ENCODE results near the gene MBNL1.

Gene MBNL1, protein sequence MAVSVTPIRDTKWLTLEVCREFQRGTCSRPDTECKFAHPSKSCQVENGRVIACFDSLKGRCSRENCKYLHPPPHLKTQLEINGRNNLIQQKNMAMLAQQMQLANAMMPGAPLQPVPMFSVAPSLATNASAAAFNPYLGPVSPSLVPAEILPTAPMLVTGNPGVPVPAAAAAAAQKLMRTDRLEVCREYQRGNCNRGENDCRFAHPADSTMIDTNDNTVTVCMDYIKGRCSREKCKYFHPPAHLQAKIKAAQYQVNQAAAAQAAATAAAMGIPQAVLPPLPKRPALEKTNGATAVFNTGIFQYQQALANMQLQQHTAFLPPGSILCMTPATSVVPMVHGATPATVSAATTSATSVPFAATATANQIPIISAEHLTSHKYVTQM

GRCh38 chr3:152268555-152269055 lies at the start of gene MBNL1:
MBNL1 (plus strand) TSS chr3:152268929; CDS start chr3:152300194, 31,265 bp downstream.
- DNase-seq = peak; percentile 79 to 96 (median 87)

GRCh38 chr3:152219216-152219615 lies 49.5 kb upstream of the MBNL1 start:
- no peak for DNase-seq

DNA sequence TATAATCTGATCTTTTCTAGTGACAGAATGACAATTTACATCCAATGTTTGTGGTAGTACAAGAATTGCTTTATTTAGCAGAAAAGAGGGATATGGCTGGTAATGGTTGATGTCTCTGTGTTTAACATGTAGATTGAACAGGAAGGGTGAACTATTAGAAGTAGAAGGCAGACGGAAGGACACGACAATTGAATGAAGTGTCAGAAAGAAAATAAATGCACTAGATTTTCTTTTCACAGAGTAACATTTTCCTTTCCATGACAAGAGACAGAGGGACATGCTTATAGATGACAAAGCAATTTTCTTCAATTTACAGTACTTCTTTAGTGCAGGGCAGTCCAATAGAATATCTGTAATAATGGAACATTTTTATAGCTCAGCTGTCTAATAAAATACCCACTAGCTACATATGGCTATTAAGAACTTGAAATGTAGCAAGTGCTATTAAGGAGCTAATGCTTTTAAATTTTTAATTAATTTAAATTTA lies 48.9 kb upstream of the MBNL1 start:
- no peak for DNase-seq

GRCh38 chr3:152222327-152222726 lies 46.4 kb upstream of the MBNL1 start:
- no peak for DNase-seq

- DNase-seq = peak in 1 of 6 experiments; percentile 6
Measured at GRCh38 chr3:152225201-152225600, 43.5 kb upstream of the MBNL1 start.

DNA sequence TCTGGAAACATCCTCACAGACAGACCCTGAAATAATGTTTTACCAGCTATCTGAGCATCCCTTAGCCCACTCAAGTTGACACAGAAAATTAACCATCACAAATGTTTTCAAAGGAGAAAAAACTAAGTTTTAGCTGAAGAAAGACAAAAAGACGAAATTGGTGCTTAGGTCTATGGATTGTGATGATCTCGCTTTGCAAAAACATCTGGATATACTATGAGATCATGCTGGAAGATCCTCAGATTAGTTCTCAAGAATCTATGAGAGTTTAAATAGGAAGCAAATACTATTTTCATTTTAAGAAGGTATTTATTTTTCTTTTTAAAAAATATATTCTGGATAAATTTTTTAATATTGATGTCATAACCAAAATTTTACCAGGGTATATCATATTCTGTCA lies 42.6 kb upstream of the MBNL1 start:
- DNase-seq = no peak

DNA sequence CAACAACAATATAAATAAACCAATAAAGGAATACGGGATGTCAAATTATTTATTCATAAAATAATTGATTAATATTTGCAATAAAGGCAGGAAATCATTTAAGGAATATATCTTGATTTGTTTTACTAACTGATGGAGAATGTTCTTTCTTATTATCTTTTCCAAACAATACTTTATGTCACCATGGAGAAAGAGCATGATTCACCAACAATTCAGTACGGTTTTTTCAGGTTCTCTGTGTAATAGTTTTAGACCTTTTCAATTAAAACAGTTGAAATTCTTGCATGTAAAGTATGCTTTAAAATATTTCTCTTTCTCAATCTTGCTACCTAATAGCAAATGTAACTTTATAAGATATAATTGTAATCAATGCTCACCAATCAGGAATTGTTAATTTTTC lies 41.7 kb upstream of the MBNL1 start:
- no peak for DNase-seq

DNA sequence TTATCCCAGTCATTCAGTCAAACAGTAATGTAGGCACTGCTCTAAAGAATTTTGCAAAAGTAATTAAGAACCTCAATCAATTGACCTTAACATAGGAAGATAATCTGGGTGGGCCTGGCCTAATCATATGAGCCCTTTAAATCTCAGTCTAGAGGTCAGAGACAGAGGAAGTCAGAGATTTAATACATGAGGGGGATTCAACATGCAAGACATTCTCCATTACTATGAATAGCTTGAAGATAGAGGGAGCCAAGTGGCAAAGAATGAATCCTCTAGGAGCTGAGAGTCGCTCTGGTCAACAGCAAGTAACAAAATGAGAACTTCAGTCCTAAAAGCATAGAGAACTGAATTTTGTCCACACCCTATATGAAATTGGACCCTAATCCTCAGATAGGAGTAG lies 39.0 kb upstream of the MBNL1 start:
- no peak for DNase-seq

GRCh38 chr3:152230370-152230769 lies 38.4 kb upstream of the MBNL1 start:
- DNase-seq = no peak

DNA sequence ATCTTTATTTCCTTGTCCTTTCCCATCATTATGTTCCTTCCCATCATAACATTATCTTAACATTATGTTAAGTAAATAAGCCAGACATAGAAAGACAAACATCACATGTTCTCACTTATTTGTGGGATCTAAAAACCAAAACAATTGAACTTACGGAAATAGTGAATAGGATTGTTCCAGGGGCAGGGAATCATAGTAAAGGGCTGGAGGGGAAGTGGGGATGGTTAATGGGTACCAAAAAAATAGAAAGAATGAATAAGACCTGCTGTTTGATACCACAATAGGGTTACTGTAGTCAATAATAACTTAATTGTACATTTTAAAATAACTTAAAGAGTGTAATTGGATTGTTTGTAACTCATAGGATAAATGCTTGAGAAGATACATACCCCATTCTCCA lies 36.7 kb upstream of the MBNL1 start:
- DNase-seq = no peak

- no peak for DNase-seq
Measured at GRCh38 chr3:152232679-152233078, 36.0 kb upstream of the MBNL1 start.

DNA sequence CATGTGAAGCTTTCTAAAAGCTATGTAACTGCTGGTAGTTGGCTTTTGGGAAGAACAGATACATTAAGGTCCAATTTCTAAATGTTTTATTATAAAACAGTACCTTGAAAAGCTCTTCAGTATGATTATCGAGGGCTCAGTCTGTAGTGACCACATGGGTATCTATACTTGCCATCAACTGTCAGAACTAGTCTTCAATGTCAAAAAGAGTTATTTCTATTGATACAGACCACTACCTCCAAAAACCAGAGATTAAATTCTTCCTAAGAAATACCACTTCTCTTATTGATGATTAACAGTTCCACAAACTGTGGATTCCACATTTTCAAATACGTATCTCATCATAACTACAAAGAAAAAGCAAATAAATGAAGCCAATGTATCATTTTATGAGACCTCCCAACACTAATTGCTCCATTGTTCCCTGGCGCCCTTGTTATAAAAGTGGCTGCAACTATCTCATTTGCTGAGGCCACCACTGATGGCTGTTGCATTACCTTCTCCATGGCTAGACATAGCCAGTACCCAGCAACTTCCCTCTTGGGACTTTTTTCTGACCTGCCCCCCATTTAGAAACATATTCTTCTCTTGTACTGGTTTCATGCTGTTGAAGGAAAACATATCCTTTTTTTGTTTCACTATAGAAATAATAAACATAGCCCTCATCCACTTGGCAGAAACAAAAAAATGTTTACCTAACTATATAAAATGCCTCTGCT lies 33.9 kb upstream of the MBNL1 start:
- DNase-seq = no peak

GRCh38 chr3:152235709-152236298 lies 32.9 kb upstream of the MBNL1 start:
- no peak for DNase-seq

GRCh38 chr3:152236716-152237115 lies 32.0 kb upstream of the MBNL1 start:
- DNase-seq = peak in 1 of 6 experiments; percentile 35

- DNase-seq = peak in 2 of 6 experiments; percentile 13 to 16
Measured at GRCh38 chr3:152241142-152242017, 27.3 kb upstream of the MBNL1 start.

DNA sequence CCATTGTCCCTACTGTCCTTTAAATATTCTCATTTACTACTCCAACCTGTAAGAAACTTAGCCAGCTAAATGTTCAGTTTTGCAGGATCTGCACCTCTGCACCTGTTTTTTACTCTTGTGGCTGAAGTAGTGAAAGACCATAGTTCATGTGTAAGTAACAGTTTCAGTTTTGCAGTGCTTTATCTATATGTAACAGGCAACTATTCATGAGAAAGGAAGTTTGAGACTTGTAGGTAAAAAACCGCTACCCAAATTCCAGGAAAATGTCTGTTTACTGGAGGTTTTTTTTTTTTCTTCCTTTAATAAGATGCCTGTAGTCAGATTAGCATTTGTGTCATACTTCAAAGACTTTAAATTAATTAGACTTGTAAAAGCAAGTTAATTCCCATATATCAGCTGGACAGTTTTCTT lies 25.4 kb upstream of the MBNL1 start:
- peak in 4 of 6 experiments; percentile 1 to 66 (median 46) for DNase-seq

- peak in 5 of 6 experiments; percentile 8 to 52 (median 22) for DNase-seq
Measured at GRCh38 chr3:152243721-152244516, 24.8 kb upstream of the MBNL1 start.

GRCh38 chr3:152244517-152244888 lies 24.2 kb upstream of the MBNL1 start:
- DNase-seq = no peak

DNA sequence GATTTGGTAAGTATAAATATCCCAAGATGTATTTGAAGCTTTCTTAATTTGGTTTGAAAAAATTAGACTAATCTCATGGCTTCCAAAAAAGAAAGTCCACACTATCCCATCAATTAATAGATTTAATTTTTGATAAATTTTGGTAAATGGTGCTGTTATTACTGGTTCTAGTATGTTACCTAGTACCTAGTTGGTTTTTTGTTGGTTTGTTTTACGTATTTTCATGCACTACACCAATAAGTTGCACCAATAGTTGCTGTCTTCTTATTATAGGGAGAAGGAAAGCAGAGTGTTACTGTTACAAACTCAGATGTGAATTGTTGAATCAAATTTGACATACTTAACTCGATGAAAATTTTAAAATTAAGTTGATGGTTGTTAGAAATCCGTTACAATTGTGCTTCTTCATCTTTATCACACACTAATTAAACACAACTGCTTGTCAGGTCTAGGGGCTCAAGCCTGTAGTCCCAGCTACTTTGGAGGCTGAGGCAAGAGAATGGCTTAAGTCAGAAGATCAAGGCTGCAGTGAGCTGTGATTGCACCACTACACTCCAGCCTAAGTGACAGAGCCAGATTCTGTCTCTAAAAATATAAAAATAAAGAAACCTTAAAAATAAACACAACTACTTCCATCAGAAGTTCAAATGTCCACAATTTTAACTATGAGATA lies 23.1 kb upstream of the MBNL1 start:
- DNase-seq = peak in 1 of 6 experiments; percentile 21

DNA sequence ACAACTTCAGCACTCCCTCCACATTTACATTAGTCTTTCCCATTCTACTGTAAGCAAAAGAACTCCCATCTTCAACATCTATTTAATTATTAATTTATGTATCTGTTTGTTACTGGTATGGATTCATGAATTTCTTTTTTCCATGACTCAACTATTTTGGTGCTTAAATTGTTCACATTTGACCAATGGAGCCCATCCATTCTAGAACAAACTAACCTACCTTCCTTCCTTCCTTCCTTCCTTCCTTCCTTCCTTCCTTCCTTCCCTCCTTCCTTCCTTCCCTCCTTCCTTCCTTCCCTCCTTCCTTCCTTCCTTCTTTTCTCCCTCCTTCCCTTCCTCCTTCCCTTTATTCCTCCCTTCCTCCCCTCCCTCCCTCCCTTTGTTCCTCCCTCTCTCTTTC lies 16.8 kb upstream of the MBNL1 start:
- DNase-seq = no peak

GRCh38 chr3:152252755-152253154 lies 16.0 kb upstream of the MBNL1 start:
- no peak for DNase-seq

Measured in stimulated activated naive CD4-positive, alpha-beta T cell (primary cell).